ENCODE results near the gene CLEC10A. TPM values are rescaled to one million over a fixed set of nuclear protein-coding genes. Genes with fewer than 3 reads are reported as not detected.
"Not testable (repeated sequence)": the region's sequence is repeated elsewhere in the genome, so short reads cannot be mapped to it uniquely, and the experiment has no call there.

The CLEC10A gene
- total and polyA plus RNA-seq, 4 donors = 0.17 to 0.77 (median 0.49) TPM

GRCh38 chr17:7109461-7110322, 29.6 kb upstream of the CLEC10A start:
- DNase-seq (ENCODE audit: low read depth in 4 of 6, low spot score in 6 of 6) = no peak
- Histone ChIP-seq H3K4me3 (ENCODE audit: low read depth, low read length) (no peak overlapping the region), H3K36me3 (ENCODE audit: control insufficient read depth, insufficient read depth, low read length) (no peaks in the 10 kb centered on the region), H3K9me3 (ENCODE audit: control insufficient read depth, insufficient read depth, low read length) (no peaks in the 10 kb centered on the region), H3K27me3 (ENCODE audit: control insufficient read depth, insufficient read depth, low read length) (no peaks in the 10 kb centered on the region), H3K4me1 (ENCODE audit: control insufficient read depth, insufficient read depth, low read length) (peaks cover 6% of the 10 kb centered on the region), H3K27ac (ENCODE audit: low read depth, low read length) (no peak overlapping the region)
- WGBS (ENCODE audit: insufficient coverage) = 81% methylated on average over 10 of the region's 10 CpGs

- Histone ChIP-seq H3K9me3 (ENCODE audit: control insufficient read depth, insufficient read depth, low read length) (no peaks in the 10 kb centered on the region), H3K36me3 (ENCODE audit: control insufficient read depth, insufficient read depth, low read length) (no peaks in the 10 kb centered on the region), H3K4me1 (ENCODE audit: control insufficient read depth, insufficient read depth, low read length) (peaks cover 6% of the 10 kb centered on the region), H3K27ac (ENCODE audit: low read depth, low read length) (no peak overlapping the region), H3K27me3 (ENCODE audit: control insufficient read depth, insufficient read depth, low read length) (no peaks in the 10 kb centered on the region), H3K4me3 (ENCODE audit: low read depth, low read length) (no peak overlapping the region)
- DNase-seq (ENCODE audit: low read depth in 4 of 6, low spot score in 6 of 6) = no peak
- 78% methylated on average over 8 of the region's 9 CpGs for whole genome bisulfite sequencing (ENCODE audit: insufficient coverage)
Measured at GRCh38 chr17:7108981-7109380, 28.9 kb upstream of the CLEC10A start.

GRCh38 chr17:7108560-7108925, 28.5 kb upstream of the CLEC10A start:
- Histone ChIP-seq H3K4me3 (ENCODE audit: low read depth, low read length) (no peak overlapping the region), H3K36me3 (ENCODE audit: control insufficient read depth, insufficient read depth, low read length) (no peaks in the 10 kb centered on the region), H3K4me1 (ENCODE audit: control insufficient read depth, insufficient read depth, low read length) (peaks cover 6% of the 10 kb centered on the region), H3K27ac (ENCODE audit: low read depth, low read length) (no peak overlapping the region), H3K9me3 (ENCODE audit: control insufficient read depth, insufficient read depth, low read length) (no peaks in the 10 kb centered on the region), H3K27me3 (ENCODE audit: control insufficient read depth, insufficient read depth, low read length) (no peaks in the 10 kb centered on the region)
- no peak for DNase-seq (ENCODE audit: low read depth in 4 of 6, low spot score in 6 of 6)
- WGBS (ENCODE audit: insufficient coverage) = 78% methylated on average over 9 of the region's 10 CpGs

- H3K4me1 ChIP-seq (ENCODE audit: control insufficient read depth, insufficient read depth, low read length) = peaks cover 6% of the 10 kb centered on the region
- H3K27ac ChIP-seq (ENCODE audit: low read depth, low read length) = no peak overlapping the region
- H3K36me3 ChIP-seq (ENCODE audit: control insufficient read depth, insufficient read depth, low read length) = no peaks in the 10 kb centered on the region
- H3K27me3 ChIP-seq (ENCODE audit: control insufficient read depth, insufficient read depth, low read length) = no peaks in the 10 kb centered on the region
- no peak overlapping the region for H3K4me3 ChIP-seq (ENCODE audit: low read depth, low read length)
- no peak for DNase-seq (ENCODE audit: low read depth in 4 of 6, low spot score in 6 of 6)
- H3K9me3 ChIP-seq (ENCODE audit: control insufficient read depth, insufficient read depth, low read length) = no peaks in the 10 kb centered on the region
- WGBS (ENCODE audit: insufficient coverage) = 82% methylated on average over 30 of the region's 32 CpGs
Measured at GRCh38 chr17:7107795-7108559, 27.9 kb upstream of the CLEC10A start.

- H3K36me3 ChIP-seq (ENCODE audit: control insufficient read depth, insufficient read depth, low read length) = no peaks in the 10 kb centered on the region
- H3K4me3 ChIP-seq (ENCODE audit: low read depth, low read length) = no peak overlapping the region
- WGBS (ENCODE audit: insufficient coverage) = 80% methylated on average over 19 of the region's 20 CpGs
- H3K4me1 ChIP-seq (ENCODE audit: control insufficient read depth, insufficient read depth, low read length) = peaks cover 1% of the 10 kb centered on the region
- H3K9me3 ChIP-seq (ENCODE audit: control insufficient read depth, insufficient read depth, low read length) = no peaks in the 10 kb centered on the region
- no peak overlapping the region for H3K27ac ChIP-seq (ENCODE audit: low read depth, low read length)
- H3K27me3 ChIP-seq (ENCODE audit: control insufficient read depth, insufficient read depth, low read length) = no peaks in the 10 kb centered on the region
- no peak for DNase-seq (ENCODE audit: low read depth in 4 of 6, low spot score in 6 of 6)
Measured at GRCh38 chr17:7107012-7107754, 27.1 kb upstream of the CLEC10A start.

- no peak overlapping the region for H3K4me3 ChIP-seq (ENCODE audit: low read depth, low read length)
- DNase-seq (ENCODE audit: low read depth in 4 of 6, low spot score in 6 of 6) = no peak
- no peaks in the 10 kb centered on the region for H3K4me1 ChIP-seq (ENCODE audit: control insufficient read depth, insufficient read depth, low read length)
- WGBS (ENCODE audit: insufficient coverage) = 82% methylated on average over 6 of the region's 6 CpGs
- H3K9me3 ChIP-seq (ENCODE audit: control insufficient read depth, insufficient read depth, low read length) = no peaks in the 10 kb centered on the region
- H3K27me3 ChIP-seq (ENCODE audit: control insufficient read depth, insufficient read depth, low read length) = no peaks in the 10 kb centered on the region
- H3K27ac ChIP-seq (ENCODE audit: low read depth, low read length) = no peak overlapping the region
- no peaks in the 10 kb centered on the region for H3K36me3 ChIP-seq (ENCODE audit: control insufficient read depth, insufficient read depth, low read length)
Measured at GRCh38 chr17:7102421-7102820, 22.4 kb upstream of the CLEC10A start.

- no peak for DNase-seq (ENCODE audit: low read depth in 4 of 6, low spot score in 6 of 6)
- whole genome bisulfite sequencing (ENCODE audit: insufficient coverage) = 96% methylated on average over 11 of the region's 14 CpGs
- H3K4me1 ChIP-seq (ENCODE audit: control insufficient read depth, insufficient read depth, low read length) = no peaks in the 10 kb centered on the region
Measured at GRCh38 chr17:7101531-7101930, 21.5 kb upstream of the CLEC10A start.

GRCh38 chr17:7100641-7101379, 20.8 kb upstream of the CLEC10A start:
- 95% methylated on average over 37 of the region's 50 CpGs for WGBS (ENCODE audit: insufficient coverage)
- not testable (repeated sequence) for H3K27ac ChIP-seq (ENCODE audit: low read depth, low read length); DNase-seq (ENCODE audit: low read depth in 4 of 6, low spot score in 6 of 6)

More at GRCh38 chr17:7101531-7101930, 21.5 kb upstream of the CLEC10A start:
- no peaks in the 10 kb centered on the region for H3K9me3 ChIP-seq (ENCODE audit: control insufficient read depth, insufficient read depth, low read length)
- no peak overlapping the region for H3K27ac ChIP-seq (ENCODE audit: low read depth, low read length)
- no peaks in the 10 kb centered on the region for H3K27me3 ChIP-seq (ENCODE audit: control insufficient read depth, insufficient read depth, low read length)
- no peaks in the 10 kb centered on the region for H3K36me3 ChIP-seq (ENCODE audit: control insufficient read depth, insufficient read depth, low read length)
- H3K4me3 ChIP-seq (ENCODE audit: low read depth, low read length) = no peak overlapping the region

More at GRCh38 chr17:7100641-7101379, 20.8 kb upstream of the CLEC10A start:
- not testable (repeated sequence) for H3K4me1 ChIP-seq (ENCODE audit: control insufficient read depth, insufficient read depth, low read length); H3K36me3 ChIP-seq (ENCODE audit: control insufficient read depth, insufficient read depth, low read length); H3K9me3 ChIP-seq (ENCODE audit: control insufficient read depth, insufficient read depth, low read length); H3K4me3 ChIP-seq (ENCODE audit: low read depth, low read length); H3K27me3 ChIP-seq (ENCODE audit: control insufficient read depth, insufficient read depth, low read length)

All from spinal cord (tissue), 10 donors.